Measurements from ENCODE around the gene NFKBIE. TPM values are rescaled to one million over a fixed set of nuclear protein-coding genes. Genes with fewer than 3 reads are reported as not detected.
A peak's percentile ranks its signal among the peaks of the same experiment; 100 is the strongest.

The NFKBIE gene
- total RNA-seq, 2 experiments from 2014 or later: 22.7 to 24.8 TPM

DNA sequence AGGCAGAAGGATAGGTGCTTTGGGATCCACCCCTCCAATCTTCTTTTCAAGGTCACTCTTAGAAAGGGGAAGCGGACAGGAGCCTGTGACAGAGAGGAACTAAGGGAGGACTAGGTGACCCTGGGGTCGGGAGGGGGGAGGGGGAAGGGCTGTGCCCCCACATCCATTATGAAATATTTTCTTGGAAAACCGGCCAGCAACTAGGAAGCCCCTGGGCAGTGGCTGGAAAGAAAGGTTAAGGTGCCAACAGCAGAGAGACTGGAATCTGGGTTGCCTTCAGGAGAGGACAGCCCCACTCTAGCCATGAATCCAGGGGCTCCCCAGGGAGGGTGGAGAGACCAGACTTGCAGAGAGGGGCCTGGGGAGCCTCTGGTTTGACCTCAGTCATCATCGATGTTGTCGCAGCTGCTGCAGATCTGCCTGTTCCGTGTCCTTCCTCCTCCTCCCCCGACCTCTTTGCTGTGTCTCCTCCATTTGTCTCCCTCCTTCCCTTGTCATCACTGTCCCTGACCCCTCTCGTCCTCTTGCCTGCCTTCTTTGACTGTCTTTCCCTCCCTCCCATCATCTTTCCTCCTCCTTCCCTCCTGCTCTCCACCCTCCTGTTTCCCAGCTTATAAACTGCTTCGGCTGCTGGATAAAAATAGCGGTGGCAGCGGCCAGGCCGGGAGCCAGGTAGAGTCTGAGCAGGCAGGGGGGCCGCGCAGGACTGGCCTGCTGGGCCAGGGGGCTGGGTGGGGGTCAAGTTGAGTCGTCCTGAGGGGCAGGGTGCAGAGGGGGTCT lies 38.8 kb downstream of the NFKBIE start:
- no peaks in the 10 kb centered on the region for H3K9me3 Mint-ChIP-seq
- H3K4me3 Mint-ChIP-seq: no peak overlapping the region
- H3K4me1 Mint-ChIP-seq: peaks cover 37% of the 10 kb centered on the region
- no peak overlapping the region for H3K27ac Mint-ChIP-seq
- DNase-seq: no peak
- H3K27me3 Mint-ChIP-seq: peaks cover 7% of the 10 kb centered on the region
- peaks cover 45% of the 10 kb centered on the region for H3K36me3 Mint-ChIP-seq

DNA sequence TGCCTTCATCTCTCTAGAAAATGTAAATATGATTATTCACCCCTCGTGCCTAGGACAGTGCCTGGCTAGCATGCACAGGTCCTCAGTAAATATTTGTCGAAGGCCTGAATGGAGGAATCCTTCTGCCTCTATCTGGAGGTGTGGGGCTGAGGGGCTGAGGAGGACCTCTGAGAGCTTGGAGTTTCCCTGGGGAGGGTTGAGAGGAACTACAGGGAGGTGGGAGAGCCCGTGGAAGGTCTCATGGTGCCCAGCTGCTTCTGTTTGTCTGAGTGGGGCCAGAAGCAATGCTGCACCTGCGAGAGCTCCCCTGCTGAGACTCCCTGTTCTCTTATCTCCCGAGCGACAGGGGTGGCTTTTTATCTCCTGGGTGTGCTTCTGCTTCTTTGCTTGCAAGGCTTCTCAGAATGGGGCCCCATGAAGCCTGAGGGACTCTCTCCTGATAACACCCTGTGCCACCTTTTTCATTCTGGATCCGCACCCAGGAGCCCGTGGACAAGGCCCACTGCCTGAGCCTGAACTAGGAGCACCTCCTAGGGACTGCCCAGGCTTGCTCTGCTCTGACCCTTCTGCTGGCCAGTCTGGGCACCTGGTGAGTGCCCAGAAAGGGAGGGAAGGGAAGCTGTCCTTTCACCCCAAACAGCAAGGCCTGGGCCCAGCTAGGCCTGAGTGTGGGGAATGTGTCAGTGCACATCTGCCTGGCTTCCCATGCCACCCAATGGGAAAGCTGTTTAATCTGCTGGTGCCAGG lies 39.6 kb downstream of the NFKBIE start:
- H3K27me3 Mint-ChIP-seq: peaks cover 7% of the 10 kb centered on the region
- no peaks in the 10 kb centered on the region for H3K9me3 Mint-ChIP-seq
- H3K4me1 Mint-ChIP-seq: peaks cover 42% of the 10 kb centered on the region
- no peak overlapping the region for H3K27ac Mint-ChIP-seq
- DNase-seq: no peak
- peaks cover 38% of the 10 kb centered on the region for H3K36me3 Mint-ChIP-seq
- H3K4me3 Mint-ChIP-seq: peak overlapping the region; percentile 92

DNA sequence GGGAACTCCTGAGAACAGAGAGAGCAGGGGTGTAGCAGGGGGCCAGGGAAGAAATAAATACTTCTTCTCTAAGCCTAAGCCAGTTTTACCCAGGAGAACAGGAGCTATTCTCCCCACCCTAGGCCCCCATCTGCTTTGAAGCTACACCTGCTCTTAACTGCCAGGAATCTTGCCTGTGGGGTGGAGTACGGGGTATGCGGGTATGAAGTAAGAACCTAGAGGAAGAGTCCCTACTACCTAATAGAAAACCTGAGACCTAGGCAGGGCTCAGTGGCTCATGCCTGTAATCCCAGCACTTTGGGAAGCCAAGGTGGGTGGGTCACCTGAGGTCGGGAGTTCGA lies 40.4 kb downstream of the NFKBIE start:
- Mint-ChIP-seq H3K36me3 (peaks cover 34% of the 10 kb centered on the region), H3K27me3 (peaks cover 7% of the 10 kb centered on the region), H3K27ac (no peak overlapping the region), H3K4me1 (peaks cover 43% of the 10 kb centered on the region), H3K4me3 (peak overlapping the region; percentile 92), H3K9me3 (no peaks in the 10 kb centered on the region)
- DNase-seq: no peak

DNA sequence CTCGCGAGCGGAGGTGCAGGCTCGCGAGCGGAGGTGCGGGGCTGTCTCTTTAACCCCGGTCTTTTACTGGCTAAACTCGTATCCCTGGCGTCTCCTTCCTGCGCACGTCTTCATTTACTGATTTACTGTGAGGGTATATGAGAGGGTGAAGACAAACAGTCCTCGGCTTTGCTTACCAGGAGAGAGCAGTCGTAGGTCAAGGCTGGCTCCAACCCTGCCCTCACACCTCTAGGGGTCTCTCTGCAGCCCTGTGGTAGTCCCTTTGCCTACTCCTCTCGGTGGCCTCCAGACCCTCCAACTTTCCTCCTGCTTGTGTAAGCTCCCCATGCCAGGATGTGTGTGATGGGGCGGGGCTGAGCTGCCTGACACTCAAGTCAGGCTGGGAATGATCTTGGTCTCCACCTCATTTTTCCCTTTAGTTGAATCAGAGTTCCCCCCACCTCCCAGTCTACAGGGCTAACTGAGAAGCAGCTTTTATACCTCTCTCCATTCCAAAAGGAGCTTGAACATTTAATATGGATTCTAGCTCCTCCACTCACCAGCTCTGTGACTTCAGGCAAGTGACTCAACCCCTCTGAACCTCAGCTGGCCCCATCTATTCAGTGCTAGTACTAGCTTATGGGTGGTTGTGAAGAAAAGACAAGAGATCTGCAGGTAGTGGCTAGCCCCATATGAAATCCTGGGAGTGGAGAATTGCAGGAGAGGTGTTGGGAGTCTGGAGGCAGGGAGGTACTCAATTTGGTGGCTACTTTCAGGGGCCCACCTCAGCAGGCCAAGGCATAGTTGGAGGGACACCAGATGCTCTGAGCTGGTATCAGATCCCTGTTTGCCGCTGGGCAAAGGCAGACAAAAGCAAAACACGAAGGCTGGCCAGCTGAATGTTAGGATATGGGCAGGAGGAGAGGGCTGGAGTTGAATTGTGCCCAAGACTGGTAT lies 41.1 kb downstream of the NFKBIE start:
- Mint-ChIP-seq H3K9me3 (no peaks in the 10 kb centered on the region), H3K27ac (peak overlapping the region; percentile 85), H3K4me3 (peak overlapping the region; percentile 92), H3K4me1 (peaks cover 45% of the 10 kb centered on the region), H3K36me3 (peaks cover 28% of the 10 kb centered on the region), H3K27me3 (peaks cover 7% of the 10 kb centered on the region)
- DNase-seq: no peak

- peaks cover 50% of the 10 kb centered on the region for H3K4me1 Mint-ChIP-seq
- peak within 1 kb of the TSS; percentile 85 for H3K27ac Mint-ChIP-seq
- H3K4me3 Mint-ChIP-seq: peak within 1 kb of the TSS; percentile 92
- H3K9me3 Mint-ChIP-seq: no peaks in the 10 kb centered on the region
- peaks cover 10% of the 10 kb centered on the region for H3K27me3 Mint-ChIP-seq
- H3K36me3 Mint-ChIP-seq: peaks cover 23% of the 10 kb centered on the region
- peak; percentile 86 for DNase-seq
Measured at GRCh38 chr6:44223319-44224028, 41.9 kb downstream of the NFKBIE start, which contains the start of gene SLC29A1. Gene SLC29A1 (plus strand): TSS chr6:44223595. CDS start chr6:44227314, 3,719 bp downstream.

- H3K4me3 Mint-ChIP-seq: peak overlapping the region; percentile 92
- peaks cover 18% of the 10 kb centered on the region for H3K36me3 Mint-ChIP-seq
- H3K4me1 Mint-ChIP-seq: peaks cover 51% of the 10 kb centered on the region
- H3K27ac Mint-ChIP-seq: peak overlapping the region; percentile 69
- no peaks in the 10 kb centered on the region for H3K9me3 Mint-ChIP-seq
- H3K27me3 Mint-ChIP-seq: peaks cover 10% of the 10 kb centered on the region
- peak; percentile 17 for DNase-seq
Measured at GRCh38 chr6:44222486-44223318, 42.6 kb downstream of the NFKBIE start.

DNA sequence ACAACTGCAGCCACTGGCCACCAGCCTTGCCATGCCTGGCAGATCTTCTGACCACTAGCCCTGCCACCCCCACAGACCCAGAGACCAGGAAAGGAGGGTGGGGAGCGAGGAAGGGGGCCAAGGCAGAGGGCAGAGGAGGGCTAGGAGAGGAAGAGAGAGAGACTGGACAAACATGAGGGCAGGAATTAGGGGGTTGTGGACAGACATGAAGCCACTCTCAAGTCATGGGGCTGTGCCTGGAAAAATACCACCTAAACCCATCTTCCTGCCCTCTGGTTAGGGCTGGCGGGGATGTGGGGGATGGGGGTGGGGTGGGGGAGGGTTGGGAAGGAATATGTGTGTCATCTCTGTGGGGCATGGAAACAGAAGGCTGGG lies 43.4 kb downstream of the NFKBIE start:
- H3K27ac Mint-ChIP-seq: no peak overlapping the region
- DNase-seq: no peak
- H3K4me1 Mint-ChIP-seq: peaks cover 51% of the 10 kb centered on the region
- H3K27me3 Mint-ChIP-seq: peaks cover 12% of the 10 kb centered on the region
- no peaks in the 10 kb centered on the region for H3K9me3 Mint-ChIP-seq
- no peak overlapping the region for H3K4me3 Mint-ChIP-seq
- peaks cover 16% of the 10 kb centered on the region for H3K36me3 Mint-ChIP-seq

- H3K4me1 Mint-ChIP-seq: peaks cover 49% of the 10 kb centered on the region
- H3K9me3 Mint-ChIP-seq: no peaks in the 10 kb centered on the region
- H3K27ac Mint-ChIP-seq: peak overlapping the region; percentile 30
- DNase-seq: peak; percentile 79
- peaks cover 14% of the 10 kb centered on the region for H3K36me3 Mint-ChIP-seq
- peaks cover 15% of the 10 kb centered on the region for H3K27me3 Mint-ChIP-seq
- no peak overlapping the region for H3K4me3 Mint-ChIP-seq
Measured at GRCh38 chr6:44221291-44221960, 43.9 kb downstream of the NFKBIE start.

DNA sequence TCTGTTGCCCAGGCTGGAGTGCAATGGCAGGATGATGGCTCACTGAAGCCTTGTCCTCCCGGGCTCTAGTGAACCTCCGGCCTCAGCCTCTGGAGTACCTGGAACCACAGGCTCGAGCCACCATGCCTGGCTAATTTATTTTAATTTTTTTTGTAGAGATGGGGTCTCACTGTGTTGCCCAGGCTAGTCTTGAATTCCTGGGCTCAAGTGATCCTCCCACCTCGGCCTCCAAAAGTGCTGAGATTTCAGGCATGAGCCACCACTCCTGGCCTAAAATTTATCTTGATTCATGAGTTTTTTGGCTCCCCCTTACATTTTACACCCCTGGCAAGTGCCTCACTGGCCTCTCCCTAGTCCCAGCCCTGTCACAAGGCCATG lies 44.4 kb downstream of the NFKBIE start:
- Mint-ChIP-seq H3K4me1 (peaks cover 46% of the 10 kb centered on the region), H3K36me3 (peaks cover 11% of the 10 kb centered on the region), H3K27ac (peak overlapping the region; percentile 30)

DNA sequence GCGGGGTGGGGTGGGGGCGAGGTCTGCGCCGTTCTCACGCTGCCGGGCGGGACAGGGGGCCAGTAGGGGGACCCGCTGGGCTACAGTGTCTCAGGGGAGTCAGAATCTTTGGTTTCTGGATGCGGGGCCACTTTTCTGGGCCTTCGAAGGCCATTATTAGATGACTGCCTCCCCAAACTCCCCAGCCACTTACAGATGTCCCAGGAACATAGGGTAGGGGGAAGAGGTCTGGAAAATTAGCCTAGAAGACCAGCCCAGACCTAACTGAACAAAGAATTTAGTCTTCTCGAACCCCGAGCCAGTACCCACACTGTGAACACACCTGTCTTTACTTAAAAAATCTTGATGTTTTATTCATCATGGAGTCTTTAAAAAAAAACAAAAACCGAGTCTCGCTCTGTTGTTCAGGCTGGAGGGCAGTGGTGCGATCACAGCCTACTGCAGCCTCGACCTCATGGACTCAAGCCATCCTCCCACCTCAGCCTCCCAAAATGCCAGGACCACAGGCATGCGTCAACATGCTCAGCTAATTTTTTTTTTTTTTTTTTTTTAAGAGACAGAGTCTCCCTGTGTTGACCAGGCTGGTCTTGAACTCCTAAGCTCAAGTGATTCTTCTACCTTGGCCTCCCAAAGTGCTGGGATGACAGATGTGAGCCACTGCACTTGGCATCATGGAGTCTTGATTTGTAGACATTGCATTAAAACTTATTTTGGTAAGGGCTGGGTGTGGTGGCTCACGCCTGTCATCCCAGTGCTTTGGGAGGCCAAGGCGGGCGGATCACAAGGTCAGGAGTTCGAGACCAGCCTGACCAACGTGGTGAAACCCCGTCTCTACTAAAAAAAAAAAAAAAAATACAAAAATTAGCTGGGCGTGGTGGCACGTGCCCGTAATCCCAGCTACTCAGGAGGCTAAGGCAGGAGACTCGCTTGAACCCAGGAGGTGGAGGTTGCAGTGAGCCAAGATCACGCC lies 45.3 kb downstream of the NFKBIE start:
- DNase-seq: no peak
- Mint-ChIP-seq H3K27me3 (peaks cover 15% of the 10 kb centered on the region), H3K9me3 (no peaks in the 10 kb centered on the region), H3K27ac (no peak overlapping the region), H3K36me3 (peaks cover 8% of the 10 kb centered on the region), H3K4me3 (no peak overlapping the region), H3K4me1 (peaks cover 40% of the 10 kb centered on the region)

More for the DNA sequence above, 44.4 kb downstream of the NFKBIE start:
- Mint-ChIP-seq H3K4me3 (no peak overlapping the region), H3K9me3 (no peaks in the 10 kb centered on the region), H3K27me3 (peaks cover 15% of the 10 kb centered on the region)
- no peak for DNase-seq

DNA sequence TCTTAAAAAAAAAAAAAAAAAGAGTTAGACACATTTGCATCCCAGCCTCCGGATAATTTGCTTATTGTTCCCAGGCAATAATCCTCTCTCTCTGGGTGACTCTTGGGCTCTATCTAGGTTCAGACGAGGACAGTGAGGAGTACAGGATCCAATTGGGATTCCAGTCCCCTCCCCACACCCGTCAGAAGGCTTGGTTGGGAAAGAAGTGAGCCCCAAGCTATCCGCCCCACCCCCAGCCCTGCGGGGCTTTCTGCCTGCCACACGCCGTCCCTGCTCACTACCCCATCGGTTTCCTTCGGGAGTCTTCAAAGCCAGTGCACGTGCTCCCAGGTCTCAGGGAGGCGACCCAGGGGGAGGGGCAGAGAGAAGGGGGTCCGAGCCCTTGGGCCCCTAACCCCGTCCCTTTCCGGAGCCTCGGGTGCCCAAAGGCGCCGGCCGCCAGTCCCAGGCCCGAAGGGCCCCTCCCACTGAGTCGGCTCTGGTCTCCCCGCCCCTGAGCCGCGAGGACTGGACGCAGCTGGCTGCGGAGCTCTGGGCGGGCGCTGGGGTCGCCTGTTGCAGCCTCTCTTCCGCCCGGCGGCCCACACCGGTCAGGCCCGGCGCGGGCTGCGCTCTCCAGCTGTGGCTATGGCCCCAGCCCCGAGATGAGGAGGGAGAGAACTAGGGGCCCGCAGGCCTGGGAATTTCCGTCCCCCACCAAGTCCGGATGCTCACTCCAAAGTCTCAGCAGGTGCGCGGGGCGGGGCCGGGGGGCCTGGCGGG lies 46.1 kb downstream of the NFKBIE start:
- peak; percentile 57 for DNase-seq
- Mint-ChIP-seq H3K27ac (no peak overlapping the region), H3K9me3 (no peaks in the 10 kb centered on the region), H3K4me3 (peak overlapping the region; percentile 43), H3K4me1 (peaks cover 32% of the 10 kb centered on the region), H3K36me3 (peaks cover under 1% of the 10 kb centered on the region), H3K27me3 (peaks cover 17% of the 10 kb centered on the region)
